ENCODE data around the gene BCCIP. TPM values are rescaled to one million over a fixed set of nuclear protein-coding genes. Genes with fewer than 3 reads are reported as not detected.

BCCIP gene
- total RNA-seq, 1 experiment from 2014 or later, result 159 TPM

- H3K9me2 ChIP-seq (ENCODE audit: insufficient read depth), result no peaks in the 10 kb centered on the region
- H3K36me3 ChIP-seq (ENCODE audit: control insufficient read depth in 1 of 2, insufficient read depth in 2 of 2, low read length in 2 of 2), result peaks cover 12 to 15% of the 10 kb centered on the region in 2 experiments; a peak in 3 of 4 replicates
- TF ChIP-seq POLR2A (IDR thresholded peaks at IDR 0.05; ENCODE audit: borderline replicate concordance, extremely low read depth, insufficient read depth, insufficient read length) (no peak), ZBTB33 (IDR thresholded peaks at IDR 0.05; ENCODE audit: extremely low read depth, insufficient replicate concordance, low read length) (no peak), SIN3A (IDR thresholded peaks at IDR 0.05; ENCODE audit: low read depth) (no peak), YY1 (IDR thresholded peaks at IDR 0.05; ENCODE audit: extremely low read depth, insufficient replicate concordance, low read depth, low read length) (no peak), SP1 (IDR thresholded peaks at IDR 0.05; ENCODE audit: low read depth) (no peak), MAX (IDR thresholded peaks at IDR 0.05) (no peak), CBX3 (IDR thresholded peaks at IDR 0.05; ENCODE audit: low read depth) (no peak), SRF (IDR thresholded peaks at IDR 0.05; ENCODE audit: low read depth) (no peak), RAD21 (IDR thresholded peaks at IDR 0.05; ENCODE audit: low read depth) (no peak), REST (IDR thresholded peaks at IDR 0.05; ENCODE audit: low read depth) (no peak), POLR2AphosphoS5 (IDR thresholded peaks at IDR 0.05; ENCODE audit: low read depth, low read length) (no peak), ATF3 (IDR thresholded peaks at IDR 0.05) (no peak), EGR1 (IDR thresholded peaks at IDR 0.05; ENCODE audit: low read depth) (no peak), JUND (IDR thresholded peaks at IDR 0.05) (no peak), CTCF (IDR thresholded peaks at IDR 0.05 in 2 of 3, conservative IDR thresholded peaks at IDR 0.05 in 1 of 3; ENCODE audit: borderline replicate concordance in 1 of 3, insufficient read depth in 1 of 3, low read depth in 2 of 3, low read length in 2 of 3) (no peak), ZFX (IDR thresholded peaks at IDR 0.05) (no peak), ELF1 (IDR thresholded peaks at IDR 0.05; ENCODE audit: borderline replicate concordance, low read depth) (no peak), TCF7L2 (IDR thresholded peaks at IDR 0.05; ENCODE audit: borderline replicate concordance, extremely low read depth, insufficient read depth, insufficient read length) (no peak)
- no peak overlapping the region for H2AFZ ChIP-seq (ENCODE audit: low read depth, low read length, poor library complexity, severe bottlenecking)
- H3K9ac ChIP-seq (ENCODE audit: low read length), result no peak overlapping the region
- H3K9me3 ChIP-seq (ENCODE audit: control insufficient read depth in 1 of 2, insufficient read depth in 1 of 2, low read depth in 1 of 2, low read length in 2 of 2), result no peaks in the 10 kb centered on the region
- POLR2A ChIA-PET, result no interaction called here
- intact Hi-C loops (cut with micrococcal nuclease), result no loop called here
- ATAC-seq (no peak), DNase-seq (ENCODE audit: low read depth, low spot score) (no peak)
- no peaks in the 10 kb centered on the region for H3K4me1 ChIP-seq (ENCODE audit: control insufficient read depth in 1 of 2, insufficient read depth in 2 of 2, low read length in 2 of 2)
- H3K79me2 ChIP-seq (ENCODE audit: insufficient read depth, low read length), result no peaks in the 10 kb centered on the region
- BruUV-seq (replicated peaks), result no TSS peak
- CTCF ChIA-PET, result no interaction called here
- H3K4me2 ChIP-seq (ENCODE audit: low read length), result no peak overlapping the region
- no peak overlapping the region for H3K4me3 ChIP-seq (replicated peaks in 1 of 2; ENCODE audit: low read depth in 1 of 2, low read length in 2 of 2)
- no peaks in the 10 kb centered on the region; the same call in 1 of the 2 replicates for H4K20me1 ChIP-seq (ENCODE audit: insufficient read depth)
- no peaks in the 10 kb centered on the region for H3K27me3 ChIP-seq (ENCODE audit: insufficient read depth, low read length)
- RAD21 ChIA-PET (ENCODE audit: low non-redundant PET in 1 of 2, low total read pairs in 2 of 2, uncharacterized antibody in 2 of 2, unreplicated experiment in 2 of 2), result no interaction called here
- H3K27ac ChIP-seq (ENCODE audit: low read depth, low read length), result no peak overlapping the region
Observed at GRCh38 chr10:125848857-125849256, 25.5 kb downstream of the BCCIP start.

Data from HCT116 (cell line).